ENCODE results near the gene USH2A. TPM values are rescaled to one million over a fixed set of nuclear protein-coding genes. Genes with fewer than 3 reads are reported as not detected.

USH2A gene
- total RNA-seq, 2 donors from 2014 or later = 0.62 to 3.1 TPM

- Mint-ChIP-seq H3K36me3 (ENCODE audit: low read depth) (no peaks in the 10 kb centered on the region), H3K4me3 (no peak overlapping the region), H3K27me3 (ENCODE audit: insufficient read depth) (no peaks in the 10 kb centered on the region), H3K9me3 (no peaks in the 10 kb centered on the region), H3K27ac (no peak overlapping the region), H3K4me1 (peaks cover 10% of the 10 kb centered on the region)
- H3K4me3 ChIP-seq (ENCODE audit: low read length) = no peak overlapping the region
- no peaks in the 10 kb centered on the region for H3K36me3 ChIP-seq (ENCODE audit: control insufficient read depth, insufficient read depth, low read length)
- 81% methylated on average over 2 of the region's 2 CpGs; no CpG with 5 or more reads in 1 of the 2 experiments for WGBS, 2 experiments (ENCODE audit: insufficient coverage in 1 of 2, insufficient read length in 1 of 2)
- no peak overlapping the region for H3K27ac ChIP-seq (ENCODE audit: low read depth, low read length)
- no peak for DNase-seq
- H3K27me3 ChIP-seq (ENCODE audit: control insufficient read depth, insufficient read depth, low read length, poor library complexity, severe bottlenecking) = no peaks in the 10 kb centered on the region
- no peak overlapping the region for H3K9ac ChIP-seq (ENCODE audit: extremely low read depth, low read length, poor library complexity, severe bottlenecking)
- no peaks in the 10 kb centered on the region for H3K4me1 ChIP-seq (ENCODE audit: control insufficient read depth, insufficient read depth, low read length)
- no peak for TF ChIP-seq CTCF (conservative IDR thresholded peaks at IDR 0.05)
- H3K9me3 ChIP-seq (ENCODE audit: control insufficient read depth, low read length) = no peaks in the 10 kb centered on the region
These were observed 655.5 kb downstream of the USH2A start for GRCh38 chr1:215767761-215768160.

DNA sequence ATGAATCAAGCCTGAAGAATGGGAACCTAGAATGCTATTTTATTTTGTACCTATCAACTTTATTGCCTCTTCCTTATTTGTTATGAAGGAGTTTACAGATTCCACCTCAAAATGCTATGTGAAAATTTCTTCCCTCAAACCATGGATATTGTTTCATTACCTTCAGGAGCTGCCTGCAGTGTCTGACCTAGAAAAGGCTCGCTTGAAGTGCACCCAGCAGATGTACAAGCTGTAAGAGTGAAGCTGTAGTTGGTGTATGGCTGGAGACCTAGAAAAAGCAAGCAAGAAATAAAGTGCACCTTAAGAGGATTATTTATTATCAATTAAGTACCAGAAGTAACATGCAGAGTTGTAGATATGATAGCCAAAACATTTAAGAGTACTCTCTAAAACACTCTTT is 656.7 kb downstream of the USH2A start:
- Histone ChIP-seq H3K9me3 (ENCODE audit: control insufficient read depth, low read length) (no peaks in the 10 kb centered on the region), H3K4me3 (ENCODE audit: low read length) (no peak overlapping the region), H3K27me3 (ENCODE audit: control insufficient read depth, insufficient read depth, low read length, poor library complexity, severe bottlenecking) (no peaks in the 10 kb centered on the region), H3K4me1 (ENCODE audit: control insufficient read depth, insufficient read depth, low read length) (no peaks in the 10 kb centered on the region), H3K9ac (ENCODE audit: extremely low read depth, low read length, poor library complexity, severe bottlenecking) (no peak overlapping the region), H3K36me3 (ENCODE audit: control insufficient read depth, insufficient read depth, low read length) (no peaks in the 10 kb centered on the region), H3K27ac (ENCODE audit: low read depth, low read length) (no peak overlapping the region)
- WGBS, 2 experiments (ENCODE audit: insufficient coverage in 1 of 2, insufficient read length in 1 of 2) = 81% methylated on average over 1 of the region's 1 CpG; no CpG with 5 or more reads in 1 of the 2 experiments
- Mint-ChIP-seq H3K4me3 (no peak overlapping the region), H3K27ac (no peak overlapping the region), H3K36me3 (ENCODE audit: low read depth) (no peaks in the 10 kb centered on the region), H3K27me3 (ENCODE audit: insufficient read depth) (no peaks in the 10 kb centered on the region), H3K9me3 (no peaks in the 10 kb centered on the region), H3K4me1 (peaks cover 10% of the 10 kb centered on the region)
- DNase-seq = no peak
- TF ChIP-seq CTCF (conservative IDR thresholded peaks at IDR 0.05) = no peak

DNA sequence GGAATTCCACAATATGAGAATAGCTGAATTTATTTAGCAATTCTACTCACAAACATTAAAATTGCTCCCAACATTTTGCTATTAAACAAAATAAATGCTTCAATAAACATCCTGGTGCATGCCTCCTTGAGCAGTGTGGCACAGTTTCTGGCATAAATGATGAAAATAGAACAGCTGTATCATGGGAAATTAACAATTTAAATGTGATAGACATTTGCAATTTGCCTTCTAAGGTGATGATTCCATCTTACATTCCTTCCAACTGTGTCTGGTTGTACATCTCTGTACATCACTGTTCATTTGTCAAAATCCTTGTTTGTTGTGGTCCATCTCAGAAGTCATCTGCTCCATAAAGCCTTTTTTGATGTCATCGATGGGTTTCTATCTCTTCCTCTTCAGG is 657.4 kb downstream of the USH2A start:
- Mint-ChIP-seq H3K27me3 (ENCODE audit: insufficient read depth) (no peaks in the 10 kb centered on the region), H3K4me1 (peaks cover 10% of the 10 kb centered on the region), H3K4me3 (no peak overlapping the region), H3K9me3 (no peaks in the 10 kb centered on the region), H3K27ac (no peak overlapping the region), H3K36me3 (ENCODE audit: low read depth) (no peaks in the 10 kb centered on the region)
- H3K27me3 ChIP-seq (ENCODE audit: control insufficient read depth, insufficient read depth, low read length, poor library complexity, severe bottlenecking) = no peaks in the 10 kb centered on the region
- no peaks in the 10 kb centered on the region for H3K4me1 ChIP-seq (ENCODE audit: control insufficient read depth, insufficient read depth, low read length)
- 75 to 90% methylated on average over 1 of the region's 1 CpG for WGBS, 2 experiments (ENCODE audit: insufficient coverage in 1 of 2, insufficient read length in 1 of 2)
- no peak overlapping the region for H3K4me3 ChIP-seq (ENCODE audit: low read length)
- no peaks in the 10 kb centered on the region for H3K9me3 ChIP-seq (ENCODE audit: control insufficient read depth, low read length)
- TF ChIP-seq CTCF (conservative IDR thresholded peaks at IDR 0.05) = no peak
- H3K9ac ChIP-seq (ENCODE audit: extremely low read depth, low read length, poor library complexity, severe bottlenecking) = no peak overlapping the region
- DNase-seq = no peak
- no peaks in the 10 kb centered on the region for H3K36me3 ChIP-seq (ENCODE audit: control insufficient read depth, insufficient read depth, low read length)
- H3K27ac ChIP-seq (ENCODE audit: low read depth, low read length) = no peak overlapping the region

Measured in endodermal cell (in vitro differentiated cells).